Ramos (cell line): Measurements from ENCODE around the gene NR2F6.

Source experiments
- in situ Hi-C: fragments of 300-500 bp; cut with MboI; formaldehyde crosslinking; loops from one replicate; pipeline ENCODE4 v1.14.3; 2022; ENCODE audit warnings: low sequenced_read_pairs; ENCODE audit not compliant: unreplicated experiment

Gene NR2F6

GRCh38 chr19:17185590-17185989, 60.1 kb downstream of the NR2F6 start:
- in situ Hi-C loops = no loop called here

GRCh38 chr19:17184371-17184841, 61.3 kb downstream of the NR2F6 start:
- in situ Hi-C loops = no loop called here

- in situ Hi-C loops = no loop called here
These were observed 61.8 kb downstream of the NR2F6 start for GRCh38 chr19:17183858-17184321.

- in situ Hi-C loops = no loop called here
These were observed 62.4 kb downstream of the NR2F6 start for GRCh38 chr19:17183271-17183761.
